Left ventricle myocardium inferior (tissue), 1 donor: Measurements from ENCODE around the gene RXFP4. TPM values are rescaled to one million over a fixed set of nuclear protein-coding genes. Genes with fewer than 3 reads are reported as not detected.
"Not testable (repeated sequence)": the region's sequence is repeated elsewhere in the genome, so short reads cannot be mapped to it uniquely, and the experiment has no call there.

Experiments
- DNase-seq: peaks from one replicate; pipeline ENCODE4 v3.0.0-alpha.2; 2020
- H3K27ac ChIP-seq: fragments of 200-600 bp; replicated peaks from 2 replicates; pipeline ENCODE4 v1.8.0; 2021
- H3K27me3 ChIP-seq: fragments of 200-600 bp; 2 replicates; pipeline ENCODE4 v1.8.0; 2021; ENCODE audit warnings: low read depth
- H3K36me3 ChIP-seq: fragments of 200-600 bp; 2 replicates; pipeline ENCODE4 v1.8.0; 2021
- H3K4me1 ChIP-seq: fragments of 200-600 bp; 2 replicates; pipeline ENCODE4 v1.8.0; 2021
- H3K4me3 ChIP-seq: fragments of 200-600 bp; 2 replicates; pipeline ENCODE4 v1.8.0; 2021; ENCODE audit warnings: mild to moderate bottlenecking, moderate library complexity
- H3K9me3 ChIP-seq: fragments of 200-600 bp; replicated peaks from 2 replicates; pipeline ENCODE4 v1.8.0; 2021
- CTCF ChIP-seq: fragments of 200-600 bp; IDR thresholded peaks from 2 replicates; pipeline ENCODE4 v1.8.0; 2021; ENCODE audit warnings: antibody characterized with exemption, mild to moderate bottlenecking, borderline replicate concordance
- intact Hi-C: fragments of 100-400 bp; cut with micrococcal nuclease; formaldehyde crosslinking; loops from one replicate; pipeline ENCODE4 v1.11.0; 2022
- long read RNA-seq: library from polyadenylated mRNA; unstranded; transcript quantifications from one replicate; pipeline ENCODE4 v2.0.0, GENCODE V29; 2021
- total RNA-seq: library from RNA; stranded (reverse); fragmentation: NEBNext Ultra II Directional; extraction: Animal tissue kit (Norgen Biotek cat#: 25700); gene quantifications from one replicate; pipeline ENCODE4 v1.2.1, GENCODE V29; 2021
- donor health status: DM: no; HTN: yes; CAD: no; lungs with severe emphysema.

RXFP4 gene
- total RNA-seq = not detected
- long read RNA-seq = 0 reads

- DNase-seq = no peak
- Histone ChIP-seq H3K9me3 (no peaks in the 10 kb centered on the region), H3K27ac (peak within 1 kb of the TSS; percentile 92), H3K4me3 (peak within 1 kb of the TSS; percentile 26), H3K36me3 (peaks cover under 1% of the 10 kb centered on the region), H3K4me1 (peaks cover 63% of the 10 kb centered on the region), H3K27me3 (no peaks in the 10 kb centered on the region)
- intact Hi-C loops = loop anchor here (2.0 kb wide), 1 partner anchor 48 kb away; no protein-coding TSS in a partner anchor
- no peak for TF ChIP-seq CTCF
These were observed at the start of gene RXFP4 for GRCh38 chr1:155940993-155941844. Gene RXFP4, plus strand, starts transcription at chr1:155941638. Its CDS starts 72 bp downstream, at chr1:155941710.

GRCh38 chr1:155892796-155893195 is 48.6 kb upstream of the RXFP4 start:
- H3K27me3 ChIP-seq = no peaks in the 10 kb centered on the region
- H3K4me3 ChIP-seq = peak overlapping the region; percentile 6
- DNase-seq = no peak
- TF ChIP-seq CTCF = no peak
- H3K27ac ChIP-seq = peak overlapping the region; percentile 83
- peaks cover 31% of the 10 kb centered on the region for H3K4me1 ChIP-seq
- peaks cover 16% of the 10 kb centered on the region for H3K36me3 ChIP-seq
- intact Hi-C loops = no loop called here
- no peaks in the 10 kb centered on the region for H3K9me3 ChIP-seq

GRCh38 chr1:155893389-155894142 is 47.9 kb upstream of the RXFP4 start:
- DNase-seq = no peak
- Histone ChIP-seq H3K4me1 (peaks cover 31% of the 10 kb centered on the region), H3K4me3 (peak overlapping the region; percentile 15), H3K27me3 (no peaks in the 10 kb centered on the region), H3K27ac (peak overlapping the region; percentile 83), H3K36me3 (peaks cover 20% of the 10 kb centered on the region), H3K9me3 (no peaks in the 10 kb centered on the region)
- intact Hi-C loops = no loop called here
- TF ChIP-seq CTCF = no peak

GRCh38 chr1:155895617-155896016 is 45.8 kb upstream of the RXFP4 start:
- H3K36me3 ChIP-seq = peaks cover 40% of the 10 kb centered on the region
- H3K4me1 ChIP-seq = peaks cover 19% of the 10 kb centered on the region
- intact Hi-C loops, H3K4me3 ChIP-seq, H3K27ac ChIP-seq, H3K27me3 ChIP-seq, H3K9me3 ChIP-seq, DNase-seq: not testable (repeated sequence)

- H3K4me3 ChIP-seq, H3K27me3 ChIP-seq, intact Hi-C loops, H3K9me3 ChIP-seq, H3K27ac ChIP-seq, DNase-seq: not testable (repeated sequence)
- Histone ChIP-seq H3K4me1 (peaks cover 17% of the 10 kb centered on the region), H3K36me3 (peaks cover 49% of the 10 kb centered on the region)
These were observed 45.0 kb upstream of the RXFP4 start for GRCh38 chr1:155896476-155896875.

GRCh38 chr1:155897746-155898145 is 43.7 kb upstream of the RXFP4 start:
- H3K36me3 ChIP-seq = peaks cover 61% of the 10 kb centered on the region
- H3K9me3 ChIP-seq = no peaks in the 10 kb centered on the region
- H3K27me3 ChIP-seq = no peaks in the 10 kb centered on the region
- TF ChIP-seq CTCF = no peak
- H3K4me1 ChIP-seq = peaks cover 13% of the 10 kb centered on the region
- intact Hi-C loops = no loop called here
- H3K27ac ChIP-seq = no peak overlapping the region
- no peak overlapping the region for H3K4me3 ChIP-seq
- DNase-seq = no peak
